Common myeloid progenitor, CD34-positive (primary cell): ENCODE data around the gene DYNC1I1.

Experiments used
- CTCF ChIA-PET: fragments of 350-600 bp; sonication (Branson Sonifier 250); formaldehyde crosslinking; loops from one replicate; lab custom pipeline; 2021; ENCODE audit warnings: antibody characterized with exemption; lab: Charles Lee
- POLR2A ChIA-PET: fragments of 350-600 bp; sonication (Branson Sonifier 250); formaldehyde crosslinking; loops from one replicate; lab custom pipeline; 2021; ENCODE audit warnings: antibody characterized with exemption; lab: Charles Lee
- DNase-seq, 3 donors: peaks; one replicate each; pipeline versions ENCODE4 v3.0.0 to v3.0.0-alpha.2; 2013
- H3K27ac ChIP-seq, 2 experiments: 1 replicate in 1 of 2; 2 replicates in 1 of 2; pipeline ENCODE4 v1.7.0; 2013; ENCODE audit warnings: inconsistent platforms in 2 of 2, low read length in 2 of 2, mild to moderate bottlenecking in 2 of 2, low read depth in 1 of 2, moderate library complexity in 1 of 2; ENCODE audit not compliant: severe bottlenecking in 2 of 2, insufficient read depth in 1 of 2, poor library complexity in 1 of 2
- H3K27me3 ChIP-seq, 5 experiments: replicated peaks in 2 of 5; 1 replicate in 3 of 5; 2 replicates in 2 of 5; pipeline versions ENCODE4 v1.6.1 to v1.7.0; 2013; ENCODE audit warnings: low read length in 4 of 5, mild to moderate bottlenecking in 2 of 5, moderate library complexity in 2 of 5, inconsistent platforms in 1 of 5; ENCODE audit not compliant: insufficient read depth in 5 of 5, control insufficient read depth in 4 of 5
- H3K36me3 ChIP-seq, 4 experiments: 1 replicate in 2 of 4; 2 replicates in 2 of 4; pipeline versions ENCODE4 v1.6.1 to v1.7.0; 2013; ENCODE audit warnings: low read length in 3 of 4, control low read depth in 1 of 4, mild to moderate bottlenecking in 1 of 4; ENCODE audit not compliant: control insufficient read depth in 4 of 4, insufficient read depth in 4 of 4
- H3K4me1 ChIP-seq, 4 experiments: 1 replicate in 3 of 4; 2 replicates in 1 of 4; pipeline versions ENCODE4 v1.6.1 to v1.7.1; 2013; ENCODE audit warnings: low read length in 3 of 4, mild to moderate bottlenecking in 3 of 4, control low read depth in 1 of 4, inconsistent platforms in 1 of 4, moderate library complexity in 1 of 4; ENCODE audit not compliant: control insufficient read depth in 4 of 4, insufficient read depth in 4 of 4; ENCODE audit errors: control extremely low read depth in 1 of 4
- H3K4me3 ChIP-seq, 7 experiments: 1 replicate in 4 of 7; 2 replicates in 3 of 7; pipeline versions ENCODE4 v1.5.1 to v1.7.0; 2013; ENCODE audit warnings: mild to moderate bottlenecking in 7 of 7, low read length in 6 of 7, moderate library complexity in 6 of 7, inconsistent platforms in 2 of 7, low read depth in 2 of 7, control low read depth in 1 of 7; ENCODE audit not compliant: insufficient read depth in 4 of 7, control insufficient read depth in 1 of 7; ENCODE audit errors: extremely low read depth in 1 of 7
- H3K9me3 ChIP-seq, 5 experiments: 1 replicate in 4 of 5; 2 replicates in 1 of 5; pipeline versions ENCODE4 v1.6.1 to v1.7.1; 2013; ENCODE audit warnings: low read length in 4 of 5, mild to moderate bottlenecking in 2 of 5, inconsistent platforms in 1 of 5, low read depth in 1 of 5, moderate library complexity in 1 of 5; ENCODE audit not compliant: control insufficient read depth in 4 of 5, insufficient read depth in 2 of 5; ENCODE audit errors: control extremely low read depth in 1 of 5
- WGBS: methylation state at CpG from one replicate; pipeline ENCODE4 v1.1.5; 2013; ENCODE audit not compliant: insufficient coverage; 5-methylcytosine and 5-hydroxymethylcytosine counted together

DYNC1I1 gene

DNA sequence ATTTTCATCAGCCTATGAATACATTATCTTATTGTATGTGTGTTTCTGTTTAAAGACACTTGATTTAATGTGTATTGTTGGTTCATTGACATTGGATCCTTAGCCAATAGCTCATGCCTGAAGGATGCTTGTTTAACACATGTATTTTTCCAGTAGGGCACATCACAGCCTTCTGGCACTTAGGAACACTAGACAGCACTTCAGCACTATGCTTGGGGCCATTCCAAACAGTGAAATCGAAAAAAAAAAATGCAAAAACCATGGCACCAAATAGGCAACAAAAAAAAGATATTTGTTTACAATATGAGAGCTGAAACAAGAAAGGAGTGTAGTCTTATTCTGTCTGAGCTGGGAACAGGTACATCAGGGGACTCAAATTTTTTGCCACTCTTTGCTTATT, 286.7 kb downstream of the DYNC1I1 start:
- Histone ChIP-seq H3K36me3 (no peaks in the 10 kb centered on the region), H3K4me3 (no peak overlapping the region), H3K4me1 (no peaks in the 10 kb centered on the region), H3K9me3 (no peaks in the 10 kb centered on the region), H3K27me3 (peaks cover 0 to 7% (median 0%) of the 10 kb centered on the region in 5 experiments), H3K27ac (no peak overlapping the region)
- POLR2A ChIA-PET, result no interaction called here
- no peak for DNase-seq
- CTCF ChIA-PET, result interaction anchor here (0.6 kb wide), 1 partner anchor 12 kb away, joined by 3 read pairs; no protein-coding TSS in a partner anchor
- WGBS, result no CpG with 5 or more reads among the region's 1 CpG

DNA sequence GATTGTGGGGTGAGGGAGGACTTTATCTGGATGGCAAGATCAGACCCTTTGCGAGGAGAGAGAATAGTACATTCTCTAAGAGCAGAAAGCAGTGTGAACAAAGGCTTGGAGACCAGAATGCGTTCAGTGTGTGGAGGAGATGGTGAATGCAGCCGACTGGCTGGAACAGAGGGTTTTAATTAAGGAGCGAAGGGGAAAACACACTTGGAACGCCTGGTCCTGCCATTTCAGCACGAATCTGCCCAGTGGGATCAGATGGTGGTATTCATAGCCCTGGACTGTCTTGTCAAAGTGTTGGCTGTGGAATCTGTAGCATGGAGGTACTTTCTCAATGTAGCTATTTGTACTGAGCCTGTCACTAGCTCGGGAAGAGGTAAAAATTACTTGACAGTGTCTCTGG, 288.7 kb downstream of the DYNC1I1 start:
- ChIA-PET CTCF (no interaction called here), POLR2A (no interaction called here)
- WGBS, result 90% methylated on average over 7 of the region's 7 CpGs
- no peaks in the 10 kb centered on the region for H3K4me1 ChIP-seq
- peaks cover 0 to 7% (median 0%) of the 10 kb centered on the region in 5 experiments for H3K27me3 ChIP-seq
- H3K27ac ChIP-seq, result no peak overlapping the region
- DNase-seq, result no peak
- H3K4me3 ChIP-seq, result no peak overlapping the region
- no peaks in the 10 kb centered on the region for H3K36me3 ChIP-seq
- no peaks in the 10 kb centered on the region for H3K9me3 ChIP-seq

DNA sequence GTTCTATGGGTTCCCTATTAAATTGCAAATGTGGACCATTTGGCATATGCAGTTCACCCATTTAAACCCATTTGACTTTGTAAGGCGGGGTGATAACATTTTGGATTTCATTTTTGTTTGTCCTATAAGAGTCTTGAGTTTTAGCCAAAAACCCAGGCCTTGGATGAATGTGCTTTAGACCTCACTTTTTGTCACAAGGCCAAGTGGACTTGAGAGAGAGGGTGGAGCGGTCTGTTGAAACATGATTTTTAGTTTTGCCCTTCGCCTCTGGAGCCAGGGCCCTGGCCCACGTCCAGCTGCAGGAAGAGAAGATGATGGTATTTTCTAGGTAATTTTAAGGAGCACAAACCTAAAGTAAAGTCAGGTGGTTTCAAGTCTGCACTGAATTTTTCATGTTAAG, 289.5 kb downstream of the DYNC1I1 start:
- ChIA-PET POLR2A (no interaction called here), CTCF (no interaction called here)
- Histone ChIP-seq H3K4me1 (no peaks in the 10 kb centered on the region), H3K27me3 (peaks cover 0 to 9% (median 0%) of the 10 kb centered on the region in 5 experiments), H3K9me3 (no peaks in the 10 kb centered on the region), H3K36me3 (no peaks in the 10 kb centered on the region), H3K4me3 (no peak overlapping the region), H3K27ac (no peak overlapping the region)
- whole genome bisulfite sequencing, result 95% methylated on average over 4 of the region's 4 CpGs
- DNase-seq, result no peak

DNA sequence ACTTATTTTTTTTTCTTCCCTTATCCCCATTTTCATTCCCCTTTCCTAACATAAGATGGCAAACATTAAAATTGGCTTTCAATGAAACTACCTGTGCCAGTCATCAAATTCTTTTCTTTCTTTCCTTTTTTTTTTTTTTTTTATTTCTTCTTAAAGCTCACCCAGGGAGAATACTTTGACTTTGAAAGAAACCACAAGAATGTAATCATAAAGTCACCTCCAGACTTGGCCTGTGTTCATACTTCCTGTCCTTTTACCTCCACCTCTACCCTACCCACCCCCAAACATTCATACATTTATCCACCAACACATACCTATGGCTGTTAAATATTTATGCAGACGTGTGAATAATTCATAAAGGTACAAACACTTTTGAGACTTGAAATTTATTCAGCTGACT, 295.0 kb downstream of the DYNC1I1 start:
- 100% methylated on average over 1 of the region's 1 CpG for WGBS
- H3K4me3 ChIP-seq, result no peak overlapping the region
- peaks cover 0 to 17% (median 0%) of the 10 kb centered on the region in 5 experiments for H3K27me3 ChIP-seq
- H3K4me1 ChIP-seq, result no peaks in the 10 kb centered on the region
- H3K36me3 ChIP-seq, result no peaks in the 10 kb centered on the region
- no peak overlapping the region for H3K27ac ChIP-seq
- no peaks in the 10 kb centered on the region for H3K9me3 ChIP-seq
- no peak for DNase-seq
- ChIA-PET POLR2A (no interaction called here), CTCF (no interaction called here)

DNA sequence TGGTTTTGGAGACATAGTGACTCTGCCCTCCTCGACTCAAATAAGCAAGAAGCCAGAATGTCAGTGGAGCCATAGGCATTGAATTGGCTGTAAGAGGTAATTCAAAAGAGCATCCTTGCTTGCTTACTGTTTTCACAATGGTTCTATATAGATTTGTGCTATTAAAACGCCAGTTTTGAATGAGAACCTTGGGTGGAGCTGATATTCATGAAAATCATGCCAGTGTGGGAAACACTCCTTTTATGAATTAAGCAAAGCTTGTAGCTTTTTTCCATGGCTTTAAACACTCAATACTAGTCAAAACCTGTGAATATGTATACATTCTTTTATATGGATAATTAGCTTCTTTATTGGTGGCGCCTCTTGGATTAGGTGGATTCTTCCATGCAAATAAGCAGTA, 297.0 kb downstream of the DYNC1I1 start:
- H3K27me3 ChIP-seq, result peaks cover 0 to 15% (median 0%) of the 10 kb centered on the region in 5 experiments
- ChIA-PET CTCF (interaction anchor here (0.7 kb wide), 1 partner anchor 958 kb away, joined by 3 read pairs; no protein-coding TSS in a partner anchor), POLR2A (no interaction called here)
- 89% methylated on average over 1 of the region's 3 CpGs for WGBS
- H3K9me3 ChIP-seq, result no peaks in the 10 kb centered on the region
- no peaks in the 10 kb centered on the region for H3K4me1 ChIP-seq
- no peak overlapping the region for H3K27ac ChIP-seq
- no peak overlapping the region for H3K4me3 ChIP-seq
- H3K36me3 ChIP-seq, result no peaks in the 10 kb centered on the region
- no peak for DNase-seq

DNA sequence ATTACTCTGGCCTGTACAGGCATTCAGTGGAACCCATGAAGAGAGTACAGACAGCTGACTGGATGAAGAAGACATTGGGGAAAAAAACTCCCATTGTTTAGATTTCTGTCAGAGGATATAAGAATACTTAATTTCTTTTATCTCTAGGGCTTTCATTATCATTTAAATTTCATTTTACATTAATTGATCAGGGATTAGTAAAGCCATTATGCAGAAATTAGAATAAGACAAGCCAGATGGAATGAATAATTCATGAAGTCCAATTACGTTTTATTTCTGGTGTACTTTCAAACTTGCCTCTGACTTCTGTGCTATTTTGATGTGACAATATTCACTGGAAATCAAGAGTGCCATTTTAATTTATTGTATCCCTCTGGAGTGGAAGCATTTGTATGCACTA, 302.5 kb downstream of the DYNC1I1 start:
- POLR2A ChIA-PET, result no interaction called here
- no peak for DNase-seq
- Histone ChIP-seq H3K36me3 (no peaks in the 10 kb centered on the region), H3K9me3 (no peaks in the 10 kb centered on the region), H3K4me3 (no peak overlapping the region), H3K27me3 (peaks cover 3 to 37% (median 24%) of the 10 kb centered on the region in 5 experiments), H3K4me1 (peaks cover 0 to 10% (median 9%) of the 10 kb centered on the region in 4 experiments), H3K27ac (no peak overlapping the region)
- no CpG with 5 or more reads among the region's 1 CpG for WGBS
- CTCF ChIA-PET, result interaction anchor here (1.0 to 2.0 kb wide), 3 partner anchors 9 to 952 kb away, joined by 3 to 5 read pairs (median 5); no protein-coding TSS in a partner anchor

DNA sequence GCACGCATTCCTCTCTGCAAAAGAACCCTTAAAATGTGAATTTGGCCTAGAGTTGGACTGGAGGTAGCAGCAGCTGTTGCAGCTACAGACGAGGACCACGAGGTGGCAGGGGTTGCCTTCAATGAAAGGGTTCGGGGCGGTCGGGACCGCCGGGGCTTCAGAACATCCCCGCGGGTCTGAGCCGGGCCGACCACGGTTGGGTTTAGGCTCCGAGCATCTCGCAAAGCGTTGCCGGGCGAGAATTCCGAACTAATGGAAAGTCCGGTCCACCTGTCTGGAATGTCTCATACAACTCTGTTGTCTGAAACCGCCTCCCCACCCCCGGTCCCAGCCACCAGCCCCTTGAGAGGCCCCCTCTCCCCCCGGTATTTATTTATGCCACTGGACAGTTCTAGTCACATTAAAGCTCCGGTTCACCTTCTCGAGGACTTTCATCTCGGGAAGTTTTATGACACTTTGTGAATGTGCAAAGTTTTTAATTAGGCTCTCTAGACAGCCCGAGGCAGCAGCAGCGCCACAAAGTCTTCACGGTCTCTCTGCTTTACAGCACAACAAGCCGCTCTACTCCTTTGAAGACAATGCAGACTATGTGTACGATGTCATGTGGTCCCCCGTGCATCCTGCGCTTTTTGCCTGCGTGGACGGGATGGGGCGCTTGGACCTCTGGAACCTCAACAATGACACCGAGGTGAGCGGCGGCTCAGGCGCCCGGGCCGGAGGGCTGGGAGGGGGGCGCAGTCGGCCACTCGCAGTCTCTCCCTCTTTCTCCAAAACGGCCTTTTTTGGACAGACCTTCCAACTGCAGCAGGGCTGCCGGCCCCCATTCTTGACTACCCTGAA, 303.4 kb downstream of the DYNC1I1 start:
- Histone ChIP-seq H3K4me3 (peak overlapping the region in 6 of 7 experiments; percentile 46 to 78 (median 54)), H3K27ac (no peak overlapping the region), H3K36me3 (no peaks in the 10 kb centered on the region), H3K4me1 (peaks cover 0 to 10% (median 9%) of the 10 kb centered on the region in 4 experiments), H3K27me3 (peaks cover 8 to 37% (median 24%) of the 10 kb centered on the region in 5 experiments), H3K9me3 (no peaks in the 10 kb centered on the region)
- POLR2A ChIA-PET, result no interaction called here
- under 1% methylated on average over 45 of the region's 47 CpGs for WGBS
- DNase-seq, result peak; percentile 50 to 72 (median 71)
- CTCF ChIA-PET, result interaction anchor here (0.7 to 2.0 kb wide), 5 partner anchors 9 to 953 kb away, joined by 3 to 5 read pairs (median 5); no protein-coding TSS in a partner anchor
